Activated CD4-positive, alpha-beta T cell treated with anti-CD3 and anti-CD28 coated beads for 48 hours (primary cell): ENCODE measurements around the gene CLEC4A.
"Not testable (repeated sequence)": the region's sequence is repeated elsewhere in the genome, so short reads cannot be mapped to it uniquely, and the experiment has no call there.

Source experiments
- DNase-seq: peaks from one replicate; pipeline ENCODE4 v3.0.0-alpha.2; 2020

The CLEC4A gene

GRCh38 chr12:8123124-8123912 is at the start of gene CLEC4A:
TSS of gene CLEC4A (plus strand) at chr12:8123617. CDS start at chr12:8123879, 262 bp downstream.
- DNase-seq, result no peak

GRCh38 chr12:8075935-8076334 is 47.5 kb upstream of the CLEC4A start:
- DNase-seq, result no peak

GRCh38 chr12:8076366-8076765 is 47.1 kb upstream of the CLEC4A start:
- no peak for DNase-seq

GRCh38 chr12:8077207-8077606 is 46.2 kb upstream of the CLEC4A start:
- DNase-seq, result no peak

GRCh38 chr12:8078398-8078797 is 45.0 kb upstream of the CLEC4A start:
- peak; percentile 72 for DNase-seq

- no peak for DNase-seq
Observed at GRCh38 chr12:8078916-8079315, 44.5 kb upstream of the CLEC4A start.

GRCh38 chr12:8080120-8080519 is 43.3 kb upstream of the CLEC4A start:
- no peak for DNase-seq

GRCh38 chr12:8081251-8081920 is 42.0 kb upstream of the CLEC4A start:
- DNase-seq, result peak; percentile 41

GRCh38 chr12:8082808-8083100 is 40.7 kb upstream of the CLEC4A start:
- no peak for DNase-seq

GRCh38 chr12:8084351-8084750 is 39.1 kb upstream of the CLEC4A start:
- DNase-seq, result peak; percentile 58

GRCh38 chr12:8087666-8088065 is 35.8 kb upstream of the CLEC4A start:
- DNase-seq, result no peak

GRCh38 chr12:8088574-8088973 is 34.8 kb upstream of the CLEC4A start:
- peak; percentile 40 for DNase-seq

- not testable (repeated sequence) for DNase-seq
Observed at GRCh38 chr12:8089277-8089676, 34.1 kb upstream of the CLEC4A start.

GRCh38 chr12:8089716-8090115 is 33.7 kb upstream of the CLEC4A start:
- DNase-seq, result no peak

GRCh38 chr12:8093291-8093690 is 30.1 kb upstream of the CLEC4A start:
- DNase-seq, result no peak

- no peak for DNase-seq
Observed at GRCh38 chr12:8096281-8096915, 27.0 kb upstream of the CLEC4A start.

- no peak for DNase-seq
Observed at GRCh38 chr12:8099235-8099634, 24.2 kb upstream of the CLEC4A start.

GRCh38 chr12:8108808-8109398 is 14.5 kb upstream of the CLEC4A start:
- DNase-seq, result peak; percentile 84

- not testable (repeated sequence) for DNase-seq
Observed at GRCh38 chr12:8113117-8113516, 10.3 kb upstream of the CLEC4A start.

- DNase-seq, result no peak
Observed at GRCh38 chr12:8120072-8120713, 3.2 kb upstream of the CLEC4A start.

- no peak for DNase-seq
Observed at GRCh38 chr12:8127138-8127537, 3.7 kb downstream of the CLEC4A start.

- not testable (repeated sequence) for DNase-seq
Observed at GRCh38 chr12:8133636-8134397, 10.4 kb downstream of the CLEC4A start.
